SH-SY5Y (cell line): ENCODE data around the gene UBAC1.

Experiments
- GATA2 ChIP-seq: IDR thresholded peaks from 2 replicates; pipeline ENCODE4 v1.6.1; 2011; ENCODE audit warnings: mild to moderate bottlenecking, low read depth, low read length
- GATA3 ChIP-seq: IDR thresholded peaks from 2 replicates; pipeline ENCODE4 v1.6.1; 2011; ENCODE audit warnings: low read depth, mild to moderate bottlenecking, low read length, moderate library complexity

The UBAC1 gene

DNA sequence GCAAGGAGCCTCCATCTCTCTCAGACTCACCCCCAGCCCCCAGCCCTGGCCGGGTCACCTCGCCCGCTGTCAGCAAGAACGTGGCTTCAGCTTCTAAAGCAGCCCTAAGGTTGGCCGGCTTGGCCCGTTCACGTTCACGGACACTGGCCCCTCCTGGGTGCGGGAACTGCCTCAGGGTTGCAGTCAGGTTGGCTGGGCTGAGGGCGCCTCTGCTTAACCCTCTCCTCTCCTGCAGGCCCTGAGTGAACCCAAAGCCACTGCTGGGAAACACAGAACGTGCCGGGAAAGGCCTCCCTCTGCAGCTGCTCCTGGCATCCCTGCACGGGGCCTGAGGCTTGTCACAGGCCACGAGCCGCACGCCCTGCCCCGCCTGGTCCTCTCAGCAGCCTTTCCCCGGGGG, 40.1 kb upstream of the UBAC1 start:
- TF ChIP-seq GATA3, result no peak
- TF ChIP-seq GATA2, result no peak

DNA sequence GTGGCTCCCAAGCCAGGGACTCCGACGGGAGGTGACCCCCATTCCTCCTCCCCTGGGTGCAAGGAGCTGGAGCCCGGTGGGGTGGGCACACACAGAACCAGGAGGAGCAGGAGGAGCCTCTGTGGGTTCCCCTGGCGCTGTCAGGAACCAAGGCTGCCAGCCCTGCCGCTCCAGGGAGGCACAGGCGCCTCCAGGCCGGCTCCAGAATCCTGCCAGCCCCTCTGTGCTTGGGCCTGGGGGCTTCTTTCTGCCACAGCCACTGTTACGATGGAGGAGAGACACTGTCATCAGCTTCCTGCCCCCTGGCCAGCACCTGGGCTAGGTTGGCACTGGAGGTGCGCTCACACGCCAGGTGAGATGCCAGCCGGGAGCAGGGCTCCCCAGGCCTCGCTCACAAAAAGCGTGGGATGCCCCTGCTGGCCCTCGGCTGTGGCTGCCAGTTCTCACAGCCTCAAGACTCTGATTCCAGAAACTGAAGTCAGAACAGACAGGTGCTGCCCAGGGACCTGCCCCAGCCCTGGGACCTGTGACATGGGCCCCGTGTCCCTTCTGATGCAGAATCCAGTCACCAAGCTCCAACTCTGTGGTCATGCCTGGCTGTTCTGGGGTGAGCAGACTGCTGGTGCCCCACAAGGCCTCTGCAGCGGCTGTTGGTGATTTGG, 37.4 kb upstream of the UBAC1 start:
- no peak for TF ChIP-seq GATA3
- no peak for TF ChIP-seq GATA2

DNA sequence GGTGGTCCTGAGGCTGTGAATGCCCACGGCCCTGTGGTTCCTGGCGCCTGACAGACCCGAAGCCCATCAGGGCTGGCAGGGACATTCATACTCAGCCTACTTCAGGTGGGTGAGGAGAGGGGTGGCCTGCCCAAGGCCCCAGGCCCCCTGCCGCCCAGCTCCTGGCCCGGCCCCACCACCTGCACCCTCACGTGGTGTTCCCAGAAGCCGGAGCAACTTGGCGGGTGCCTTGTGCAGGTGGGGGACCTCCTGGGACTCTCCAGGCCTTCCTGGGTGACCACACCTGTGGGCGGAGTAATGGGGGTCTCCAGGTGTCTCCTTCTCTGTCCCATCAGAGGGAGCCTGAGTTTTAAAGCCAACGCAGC, 36.8 kb upstream of the UBAC1 start:
- no peak for TF ChIP-seq GATA3
- no peak for TF ChIP-seq GATA2

DNA sequence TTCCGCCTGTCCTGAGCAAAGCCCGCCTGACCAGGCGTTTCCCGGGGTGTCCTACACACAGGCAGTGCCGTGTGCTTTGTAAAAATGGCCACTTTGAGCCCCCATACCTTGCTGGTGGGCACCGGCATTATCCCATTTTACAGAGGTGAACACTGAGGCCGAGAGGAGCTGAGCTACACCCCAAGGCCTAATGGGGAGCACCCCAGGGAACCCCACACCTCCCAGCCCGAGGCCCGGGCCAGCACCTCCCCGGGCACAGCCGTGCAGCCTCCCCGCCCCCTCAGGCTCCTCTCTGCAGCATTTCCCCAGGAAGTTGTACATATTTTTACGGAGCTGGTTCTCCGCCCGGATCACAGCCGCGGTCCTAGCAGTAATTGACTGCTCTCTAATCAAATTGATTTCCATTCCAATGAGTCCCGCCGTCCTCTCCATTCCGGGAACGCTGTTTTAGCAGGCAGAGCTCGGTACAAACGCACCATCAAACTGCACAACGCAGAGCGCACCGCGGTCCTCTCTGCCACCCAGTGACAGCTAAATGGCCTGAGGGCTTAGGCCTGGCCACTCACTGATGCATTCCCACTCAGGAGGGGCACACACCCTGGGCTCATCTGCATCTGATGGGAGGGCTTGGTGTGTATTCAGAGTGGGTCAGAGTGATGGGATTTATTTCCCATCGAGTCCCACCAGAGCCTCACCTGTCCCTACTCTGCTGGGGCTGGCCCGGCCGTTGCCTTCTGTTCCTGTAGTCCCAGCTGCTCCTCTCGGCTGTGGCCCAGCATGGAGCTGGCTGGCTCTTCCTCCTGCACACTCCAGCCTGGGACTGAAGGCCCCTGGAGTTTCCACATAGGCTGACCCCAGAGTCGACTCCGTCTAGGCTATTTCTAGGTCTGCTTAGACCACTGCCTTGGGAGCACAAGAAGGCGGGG, 36.2 kb upstream of the UBAC1 start:
- TF ChIP-seq GATA2 (no peak), GATA3 (no peak)

DNA sequence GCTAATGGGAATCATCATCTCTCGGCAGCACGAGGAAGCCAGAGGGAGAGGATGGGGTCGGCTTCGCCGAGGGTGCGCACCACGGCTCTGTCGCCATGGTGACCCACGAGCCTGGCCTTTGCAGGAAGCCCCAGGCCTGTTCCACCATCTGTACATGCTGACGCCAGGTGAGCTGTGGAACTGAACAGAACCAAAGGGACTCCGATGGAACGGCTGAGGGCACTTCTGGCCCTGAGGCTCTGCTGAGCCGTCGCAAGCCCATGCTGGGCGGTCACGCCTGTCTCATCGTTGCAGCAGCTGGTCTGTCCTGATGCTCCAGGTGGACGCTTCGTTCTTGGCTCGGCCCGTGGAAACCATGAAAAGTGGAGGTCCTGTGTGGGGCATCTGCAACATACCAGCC, 34.6 kb upstream of the UBAC1 start:
- TF ChIP-seq GATA2 (no peak), GATA3 (no peak)

DNA sequence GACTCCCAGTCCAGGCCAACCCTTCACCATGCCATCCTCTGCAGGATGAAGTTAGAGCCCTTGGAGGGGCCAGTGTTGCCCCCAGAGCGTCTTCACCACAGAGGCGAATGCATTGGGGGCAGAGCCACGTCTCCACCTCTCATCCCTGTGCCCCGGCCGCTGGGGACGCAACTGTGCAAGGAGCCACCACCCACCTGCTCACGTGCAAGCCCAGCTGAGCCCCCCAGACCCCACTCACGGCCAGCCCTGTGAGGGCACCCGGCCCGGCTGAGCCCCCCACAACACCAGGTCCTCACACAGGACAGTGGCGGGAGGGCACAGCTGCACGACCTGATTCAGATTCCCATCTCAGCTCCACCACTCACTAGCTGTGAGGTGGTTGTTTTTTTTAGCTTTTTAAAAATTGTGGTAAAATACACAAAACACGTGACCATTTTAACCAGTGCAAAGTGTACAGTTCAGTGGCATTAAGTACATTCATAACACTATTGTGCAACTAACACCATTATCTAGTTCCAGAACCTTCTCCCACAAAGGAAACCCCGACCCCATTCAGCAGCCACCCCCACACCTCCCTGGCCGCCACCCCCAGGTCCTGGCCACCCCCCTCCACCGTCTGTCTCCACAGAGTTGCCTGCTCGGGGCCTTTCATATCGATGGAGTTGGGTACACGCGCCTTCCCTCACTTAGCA, 33.5 kb upstream of the UBAC1 start:
- no peak for TF ChIP-seq GATA2
- TF ChIP-seq GATA3, result no peak

DNA sequence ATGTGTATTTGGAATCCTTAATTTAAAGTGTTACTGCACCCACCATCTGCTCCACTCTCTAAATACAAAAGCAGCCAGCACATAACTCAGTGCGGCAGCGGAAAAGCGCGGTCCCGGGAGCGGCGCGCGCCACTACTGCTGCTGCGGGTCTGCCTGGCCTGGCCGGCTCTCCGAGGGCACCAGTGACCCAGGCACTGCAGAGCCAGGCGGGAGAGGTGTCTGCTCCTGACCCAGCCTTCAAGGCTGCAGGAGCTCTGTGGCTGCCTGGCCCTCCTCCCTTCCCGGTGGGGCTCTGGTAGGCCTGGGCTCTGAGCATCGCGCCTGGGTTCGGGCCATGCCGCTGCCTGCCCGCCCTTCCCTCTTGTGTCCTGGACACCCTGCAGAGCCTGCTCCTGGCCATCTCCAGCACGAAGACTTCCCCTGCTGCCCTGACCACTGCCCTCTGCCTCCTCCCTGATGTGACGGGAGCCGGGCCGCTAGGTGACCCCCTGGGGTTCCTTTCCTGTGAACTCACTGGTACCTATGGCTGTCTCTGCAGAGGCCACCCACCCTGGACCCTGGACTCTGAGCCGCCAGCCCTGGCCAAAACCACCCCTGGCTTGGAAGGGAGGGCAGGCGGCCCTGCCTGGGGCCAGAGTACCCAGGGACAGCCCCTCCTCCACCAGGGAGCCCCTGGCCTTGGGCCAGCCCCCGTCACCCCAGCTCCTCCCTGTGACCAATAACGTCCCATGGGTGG, 32.8 kb upstream of the UBAC1 start:
- no peak for TF ChIP-seq GATA2
- no peak for TF ChIP-seq GATA3

DNA sequence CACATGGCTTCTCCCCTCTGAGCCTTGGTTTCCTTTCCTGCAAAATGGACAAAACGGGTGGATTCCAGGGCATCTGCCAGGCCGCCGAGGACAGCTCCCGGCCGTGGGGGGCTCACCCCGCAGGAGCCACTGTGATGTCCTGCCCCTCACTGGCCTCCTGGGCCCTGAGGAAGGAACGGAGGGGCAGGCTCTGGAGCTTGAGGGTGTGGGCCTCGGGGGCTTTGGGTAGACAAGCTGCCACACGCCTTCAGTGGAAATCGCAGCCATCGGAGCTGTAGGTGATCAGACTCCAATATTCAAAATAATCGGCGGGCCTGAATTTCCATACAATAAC, 32.2 kb upstream of the UBAC1 start:
- TF ChIP-seq GATA3 (no peak), GATA2 (no peak)

DNA sequence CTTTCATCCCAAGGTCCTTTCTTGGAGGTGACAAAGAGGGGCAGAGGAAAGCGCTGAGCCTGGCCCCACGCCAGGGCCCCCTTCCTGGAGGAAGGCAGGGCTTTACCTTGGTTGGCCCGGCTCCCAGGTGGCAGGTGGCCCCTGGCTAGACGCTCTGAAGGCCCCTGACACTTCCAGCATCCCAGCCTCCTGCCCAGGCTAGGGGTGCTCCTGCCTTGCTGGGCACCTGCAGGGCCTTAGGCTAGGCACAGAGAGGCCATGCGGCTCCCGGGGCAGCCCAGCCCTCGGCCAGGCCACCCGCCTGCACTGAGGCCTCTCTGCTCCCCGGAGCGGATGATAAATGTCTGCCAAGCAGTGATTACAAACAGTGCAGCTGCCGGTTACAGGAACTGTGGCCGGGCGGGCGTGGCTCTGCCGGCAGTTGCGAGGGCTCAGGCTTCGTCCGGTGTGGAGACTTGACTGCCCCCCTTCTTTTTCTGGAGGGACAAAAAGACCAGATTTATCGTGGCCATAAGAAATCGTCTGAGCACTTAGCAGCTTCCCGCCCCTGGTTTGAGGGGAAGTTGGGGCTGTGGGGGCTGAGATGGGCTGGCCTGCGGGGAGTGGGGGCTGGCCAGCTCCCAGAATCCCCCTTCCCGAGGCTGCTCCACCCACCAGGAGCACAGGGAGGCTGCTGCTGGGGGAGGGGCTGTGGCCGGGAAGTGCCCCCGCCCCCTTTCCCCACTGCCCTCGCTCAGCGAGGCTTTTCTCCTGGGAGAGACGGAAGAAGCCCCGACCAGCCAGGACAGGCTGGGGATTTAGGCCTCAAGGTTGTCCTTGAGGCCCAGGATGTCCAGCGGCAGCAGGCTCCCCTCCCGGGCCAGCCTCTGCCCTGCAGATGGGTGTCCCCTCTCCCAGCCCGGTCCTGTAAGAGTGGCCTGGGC, 31.6 kb upstream of the UBAC1 start:
- TF ChIP-seq GATA2 (no peak), GATA3 (no peak)

DNA sequence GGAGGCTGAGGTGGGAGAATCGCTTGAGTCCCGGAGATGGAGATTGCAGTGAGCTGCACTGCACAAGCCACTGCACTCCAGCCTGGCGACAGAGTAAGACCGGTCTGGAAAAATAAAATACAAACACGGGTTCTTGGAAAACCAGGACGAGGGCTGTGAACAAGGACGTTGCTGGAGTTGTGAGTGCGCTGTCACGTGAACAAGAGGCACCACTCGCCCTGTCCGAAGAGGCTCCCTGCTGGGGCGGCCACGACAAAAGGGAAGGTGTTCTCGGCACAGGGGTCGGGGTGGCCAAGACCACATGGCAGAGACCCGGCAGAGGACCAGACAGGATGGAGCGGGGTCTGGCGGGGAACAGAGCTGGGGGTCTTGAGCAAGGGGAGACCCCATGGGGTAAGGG, 30.6 kb upstream of the UBAC1 start:
- TF ChIP-seq GATA2, result no peak
- no peak for TF ChIP-seq GATA3

DNA sequence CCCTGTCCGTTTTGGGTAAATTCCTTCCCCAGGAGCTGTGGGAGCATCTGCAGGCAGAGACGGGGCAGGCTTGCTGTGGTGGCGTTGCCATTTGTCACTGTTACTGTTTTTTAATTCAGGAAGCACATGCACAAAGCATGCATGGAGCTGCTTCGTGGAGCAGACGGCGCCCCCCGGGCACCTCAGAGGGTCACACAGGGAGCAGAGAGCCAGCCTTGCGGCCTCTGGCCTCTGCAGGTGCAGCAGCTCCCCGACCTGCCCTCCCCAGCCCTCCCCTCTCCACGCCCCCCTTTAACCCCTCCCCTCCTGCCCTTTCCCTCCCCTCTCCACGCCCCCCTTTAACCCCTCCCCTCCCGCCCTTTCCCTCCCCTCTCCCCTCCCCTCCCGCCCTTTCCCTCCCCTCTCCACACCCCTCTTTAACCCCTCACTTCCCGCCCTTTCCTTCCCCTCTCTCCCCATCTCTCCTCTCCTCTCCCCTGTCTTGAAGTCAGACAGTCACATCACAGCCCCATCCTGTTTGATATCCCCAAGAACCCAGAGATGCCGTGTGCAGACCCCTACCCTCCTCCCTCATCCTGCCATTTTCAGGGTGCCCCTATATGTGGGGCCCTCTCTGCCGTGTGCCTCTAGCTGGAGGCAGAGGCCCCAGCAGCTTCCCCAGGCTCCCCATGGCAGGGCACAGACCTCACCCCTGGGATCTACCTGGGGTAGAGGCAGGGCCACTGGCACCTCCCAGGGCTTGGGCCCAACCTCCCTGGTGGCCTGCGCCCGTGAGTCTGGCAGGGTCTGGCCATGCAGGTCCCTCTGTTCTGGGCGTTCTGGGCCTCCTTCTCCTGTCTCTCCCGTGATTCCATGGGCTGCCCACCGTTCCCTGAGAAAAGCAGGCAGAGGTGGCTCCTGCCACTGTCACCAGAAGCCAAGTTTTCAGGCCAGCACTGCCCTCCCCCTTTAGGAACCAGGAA, 29.6 kb upstream of the UBAC1 start:
- TF ChIP-seq GATA2, result no peak
- no peak for TF ChIP-seq GATA3

DNA sequence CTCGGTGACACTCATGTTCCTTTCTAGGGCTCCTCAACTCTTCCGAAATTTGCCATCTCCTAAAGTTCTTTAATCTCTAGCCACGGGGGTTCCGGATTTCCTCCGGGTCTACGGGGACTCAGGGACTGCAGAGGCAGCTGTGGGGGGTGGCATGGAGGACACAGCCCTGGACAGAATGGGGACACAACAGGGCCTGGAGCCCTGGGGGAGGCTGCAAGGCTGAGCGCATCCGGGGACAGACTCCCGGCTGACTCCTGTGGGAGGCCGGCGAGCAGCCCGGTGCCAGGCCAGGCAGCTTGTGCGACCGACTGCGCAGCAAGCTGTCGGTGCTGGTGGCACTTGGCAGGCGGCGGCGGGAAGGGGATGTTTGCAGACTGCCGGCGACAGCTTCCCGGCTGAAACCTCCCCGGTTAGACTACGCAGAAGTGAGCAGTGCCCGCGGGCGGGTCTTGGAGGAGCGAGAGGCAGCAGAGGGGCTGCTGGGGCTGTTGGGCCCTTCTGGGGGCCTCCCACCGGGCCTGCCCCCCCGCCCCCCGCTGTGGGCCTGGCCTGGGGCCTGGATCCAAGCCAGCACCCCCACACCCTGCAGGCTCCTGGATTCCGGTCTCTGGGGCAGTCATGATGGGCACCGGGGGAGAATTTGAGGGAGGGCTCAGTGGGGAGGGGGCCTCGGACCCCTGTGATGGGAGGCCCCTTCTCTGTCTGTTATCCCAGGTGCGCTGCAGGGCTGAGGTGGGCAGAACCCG, 28.7 kb upstream of the UBAC1 start:
- TF ChIP-seq GATA2 (no peak), GATA3 (no peak)
